GM19035 (cell line): ENCODE data around the gene ADAM15.
A peak's percentile ranks its signal among the peaks of the same experiment; 100 is the strongest.

ENCODE experiments used
- ATAC-seq: cut with Tn5 transposase; IDR thresholded peaks from one replicate; pipeline ENCODE4 v1.9.1; 2021; ENCODE audit not compliant: unreplicated experiment

ADAM15 gene

GRCh38 chr1:155083865-155084721 is 33.0 kb downstream of the ADAM15 start:
- ATAC-seq, result no peak

- peak; percentile 81 for ATAC-seq
These were observed 33.8 kb downstream of the ADAM15 start for GRCh38 chr1:155084722-155085503.

- no peak for ATAC-seq
These were observed 34.5 kb downstream of the ADAM15 start for GRCh38 chr1:155085504-155086127.

- ATAC-seq, result no peak
These were observed 35.1 kb downstream of the ADAM15 start for GRCh38 chr1:155086128-155086741.

- no peak for ATAC-seq
These were observed 35.9 kb downstream of the ADAM15 start for GRCh38 chr1:155086856-155087535.

GRCh38 chr1:155091071-155092051 is 40.2 kb downstream of the ADAM15 start:
- no peak for ATAC-seq

GRCh38 chr1:155092131-155092530 is 41.0 kb downstream of the ADAM15 start:
- no peak for ATAC-seq

- ATAC-seq, result no peak
These were observed 41.5 kb downstream of the ADAM15 start for GRCh38 chr1:155092641-155093040.

- no peak for ATAC-seq
These were observed 43.0 kb downstream of the ADAM15 start for GRCh38 chr1:155093911-155094621.

- no peak for ATAC-seq
These were observed 43.5 kb downstream of the ADAM15 start for GRCh38 chr1:155094622-155094948.

GRCh38 chr1:155099331-155099730 is 48.2 kb downstream of the ADAM15 start:
- no peak for ATAC-seq

- no peak for ATAC-seq
These were observed 52.2 kb downstream of the ADAM15 start for GRCh38 chr1:155103325-155103724.

GRCh38 chr1:155104605-155105534 is 53.8 kb downstream of the ADAM15 start:
- ATAC-seq, result no peak

- ATAC-seq, result no peak
These were observed 54.5 kb downstream of the ADAM15 start for GRCh38 chr1:155105604-155106011.

GRCh38 chr1:155106862-155107261 is 55.7 kb downstream of the ADAM15 start:
- no peak for ATAC-seq

GRCh38 chr1:155107309-155108264 is 56.5 kb downstream of the ADAM15 start:
- no peak for ATAC-seq

GRCh38 chr1:155108296-155108695 is 57.2 kb downstream of the ADAM15 start:
- no peak for ATAC-seq
